Esophagus squamous epithelium (tissue), 4 donors: ENCODE data around the gene COL23A1.

Experiments
- POLR2A ChIP-seq, 4 donors: fragments of 450-650 bp; IDR thresholded peaks; one replicate each; pipeline ENCODE4 v1.6.1; 2017; ENCODE audit warnings: antibody characterized with exemption in 4 of 4, mild to moderate bottlenecking in 4 of 4, moderate library complexity in 3 of 4
- TF ChIP-seq, protein P1 (sequence below), 6 experiments: fragments of 450-650 bp in 4 of 6; fragments of 200-600 bp in 2 of 6; sonication (generic) in 2 of 6; IDR thresholded peaks; one replicate each; pipeline ENCODE4 v1.5.1; 2016 to 2019; ENCODE audit warnings: antibody characterized with exemption in 6 of 6, mild to moderate bottlenecking in 4 of 6, moderate library complexity in 4 of 6

GRCh38 chr5:178382754-178383164 is 207.4 kb downstream of the COL23A1 start:
- no peak for TF ChIP-seq POLR2A (IDR thresholded peaks at IDR 0.05)
- TF ChIP-seq, protein P1, sequence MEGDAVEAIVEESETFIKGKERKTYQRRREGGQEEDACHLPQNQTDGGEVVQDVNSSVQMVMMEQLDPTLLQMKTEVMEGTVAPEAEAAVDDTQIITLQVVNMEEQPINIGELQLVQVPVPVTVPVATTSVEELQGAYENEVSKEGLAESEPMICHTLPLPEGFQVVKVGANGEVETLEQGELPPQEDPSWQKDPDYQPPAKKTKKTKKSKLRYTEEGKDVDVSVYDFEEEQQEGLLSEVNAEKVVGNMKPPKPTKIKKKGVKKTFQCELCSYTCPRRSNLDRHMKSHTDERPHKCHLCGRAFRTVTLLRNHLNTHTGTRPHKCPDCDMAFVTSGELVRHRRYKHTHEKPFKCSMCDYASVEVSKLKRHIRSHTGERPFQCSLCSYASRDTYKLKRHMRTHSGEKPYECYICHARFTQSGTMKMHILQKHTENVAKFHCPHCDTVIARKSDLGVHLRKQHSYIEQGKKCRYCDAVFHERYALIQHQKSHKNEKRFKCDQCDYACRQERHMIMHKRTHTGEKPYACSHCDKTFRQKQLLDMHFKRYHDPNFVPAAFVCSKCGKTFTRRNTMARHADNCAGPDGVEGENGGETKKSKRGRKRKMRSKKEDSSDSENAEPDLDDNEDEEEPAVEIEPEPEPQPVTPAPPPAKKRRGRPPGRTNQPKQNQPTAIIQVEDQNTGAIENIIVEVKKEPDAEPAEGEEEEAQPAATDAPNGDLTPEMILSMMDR (IDR thresholded peaks at IDR 0.05): no peak
